NB4 (cell line): ENCODE measurements around the gene ATP10A.

Experiments
- DNase-seq: peaks from one replicate; pipeline ENCODE4 v3.0.0; 2010; ENCODE audit warnings: low read depth
- H3K4me3 ChIP-seq: one replicate; pipeline ENCODE4 v1.5.1; 2011; ENCODE audit warnings: mild to moderate bottlenecking, low read depth, low read length, moderate library complexity
- CTCF ChIP-seq: IDR thresholded peaks from one replicate; pipeline ENCODE4 v1.5.1; 2012; ENCODE audit warnings: low read depth, low read length
- MYC ChIP-seq: IDR thresholded peaks from 2 replicates; pipeline ENCODE4 v1.6.1; 2011; ENCODE audit warnings: low read depth, low read length
- POLR2A ChIP-seq: IDR thresholded peaks from 2 replicates; pipeline ENCODE4 v1.6.1; 2011; ENCODE audit warnings: mild to moderate bottlenecking; ENCODE audit not compliant: insufficient read length; ENCODE audit errors: extremely low read depth
- TF ChIP-seq, protein P1 (sequence below): IDR thresholded peaks from 2 replicates; pipeline ENCODE4 v1.6.1; 2011; ENCODE audit warnings: low read depth, low read length

ATP10A gene

DNA sequence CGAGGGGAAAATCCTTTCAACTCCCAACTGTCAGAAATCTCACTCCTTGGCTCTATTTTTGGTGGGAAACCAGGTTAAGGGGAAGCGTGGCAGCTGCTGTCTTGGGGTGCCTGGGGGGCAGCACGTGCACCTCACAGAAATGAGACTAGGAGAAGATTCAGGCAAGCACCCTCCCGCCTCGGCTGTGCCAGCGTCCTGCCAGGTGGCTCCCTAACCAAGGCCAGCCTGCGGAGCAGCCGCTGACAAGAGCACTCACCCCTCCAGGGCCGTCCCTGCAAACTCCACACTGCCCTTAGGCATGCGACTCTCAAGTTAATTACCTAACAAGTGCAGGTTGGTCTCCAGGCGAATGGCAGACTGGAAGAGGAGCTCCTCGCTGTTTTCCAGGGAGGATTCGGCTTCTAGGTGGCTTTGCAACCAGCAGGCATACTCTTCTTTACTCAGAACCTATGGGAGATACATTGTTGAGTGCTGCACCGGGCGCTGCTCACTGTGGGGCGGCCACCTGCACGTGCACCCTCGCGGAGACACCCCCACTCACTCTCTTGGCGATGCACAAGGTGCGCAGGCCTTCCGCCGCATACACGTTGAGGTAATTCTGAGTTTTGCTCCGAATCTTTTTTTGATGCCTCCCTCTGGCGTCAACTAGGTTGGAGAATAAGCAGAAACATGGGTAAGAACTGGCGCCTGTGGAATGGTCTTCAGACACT lies 155.3 kb downstream of the ATP10A start:
- TF ChIP-seq MYC (no peak), POLR2A (no peak), CTCF (no peak)
- TF ChIP-seq, protein P1, sequence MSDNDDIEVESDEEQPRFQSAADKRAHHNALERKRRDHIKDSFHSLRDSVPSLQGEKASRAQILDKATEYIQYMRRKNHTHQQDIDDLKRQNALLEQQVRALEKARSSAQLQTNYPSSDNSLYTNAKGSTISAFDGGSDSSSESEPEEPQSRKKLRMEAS = no peak
- H3K4me3 ChIP-seq = no peak overlapping the region
- no peak for DNase-seq

DNA sequence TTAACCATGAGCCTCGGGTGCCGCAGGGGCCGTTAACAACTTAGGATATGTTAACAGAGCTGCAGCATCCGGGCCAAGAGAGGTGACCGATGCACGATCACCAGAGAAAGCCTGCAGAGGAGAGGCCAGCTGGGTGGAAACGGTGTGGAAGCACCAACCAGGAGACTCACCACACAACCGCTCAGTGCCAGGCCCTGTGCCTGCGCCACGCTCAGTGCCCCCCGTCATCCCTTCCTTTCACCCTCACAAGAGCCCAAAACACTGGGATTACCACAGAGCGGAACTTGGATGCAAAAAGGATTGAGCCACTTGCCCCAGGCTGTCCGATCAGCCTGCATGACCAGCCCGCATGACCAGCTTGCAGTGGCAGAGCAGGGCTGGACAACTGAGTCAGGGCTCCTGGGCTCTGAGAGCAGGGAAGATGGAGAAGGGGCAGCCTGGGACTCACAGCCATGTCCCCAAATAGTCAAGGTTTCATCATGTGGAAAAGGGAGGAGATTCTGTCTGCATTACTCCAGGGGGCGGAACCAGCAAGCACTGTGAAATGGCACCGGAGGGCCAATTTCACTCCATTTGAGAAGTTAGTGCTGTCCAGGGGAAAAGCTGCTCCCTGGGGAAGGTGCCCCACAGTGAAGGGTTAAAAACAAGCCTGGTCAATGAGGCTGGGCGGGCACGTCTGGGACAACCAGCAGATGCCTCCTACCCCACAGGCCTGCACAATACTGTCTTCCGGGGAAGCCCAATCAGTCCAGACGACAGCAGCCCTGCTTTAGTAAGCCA lies 156.8 kb downstream of the ATP10A start:
- no peak for DNase-seq
- TF ChIP-seq, protein P1 = no peak
- no peak for TF ChIP-seq MYC
- no peak for TF ChIP-seq POLR2A
- no peak for TF ChIP-seq CTCF
- H3K4me3 ChIP-seq = no peak overlapping the region

DNA sequence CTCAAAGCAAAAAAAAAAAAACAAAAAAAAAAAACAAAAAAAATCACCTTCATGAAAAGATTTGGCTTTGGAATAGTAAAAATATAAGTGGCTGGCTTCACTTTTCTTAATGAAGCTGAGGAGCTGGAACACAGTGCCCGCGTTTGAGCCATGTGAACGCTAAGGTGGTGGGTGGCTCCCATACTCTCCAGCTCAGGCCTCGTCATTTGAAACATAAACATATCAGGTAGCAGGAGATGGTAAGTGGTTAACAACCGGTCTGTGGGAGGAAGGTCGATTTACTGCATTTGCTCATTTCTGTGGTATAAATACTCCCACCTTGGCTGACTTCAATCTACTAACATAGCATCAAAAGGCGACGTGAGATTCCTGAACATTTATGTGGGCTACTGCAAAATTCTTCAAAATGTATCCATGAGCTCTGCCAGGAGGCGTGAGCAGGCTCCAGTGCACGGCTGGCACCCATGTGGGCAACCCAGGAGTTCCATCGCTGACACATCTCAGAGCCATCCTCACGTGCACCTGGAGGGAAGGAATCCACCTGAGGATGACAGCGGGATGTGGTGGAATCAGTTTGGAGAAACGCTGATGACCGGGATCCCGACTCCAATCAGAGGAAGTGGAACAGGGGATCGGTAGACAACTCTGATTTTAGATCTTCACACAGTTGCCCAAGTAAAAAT lies 157.6 kb downstream of the ATP10A start:
- TF ChIP-seq MYC = no peak
- TF ChIP-seq, protein P1 = no peak

DNA sequence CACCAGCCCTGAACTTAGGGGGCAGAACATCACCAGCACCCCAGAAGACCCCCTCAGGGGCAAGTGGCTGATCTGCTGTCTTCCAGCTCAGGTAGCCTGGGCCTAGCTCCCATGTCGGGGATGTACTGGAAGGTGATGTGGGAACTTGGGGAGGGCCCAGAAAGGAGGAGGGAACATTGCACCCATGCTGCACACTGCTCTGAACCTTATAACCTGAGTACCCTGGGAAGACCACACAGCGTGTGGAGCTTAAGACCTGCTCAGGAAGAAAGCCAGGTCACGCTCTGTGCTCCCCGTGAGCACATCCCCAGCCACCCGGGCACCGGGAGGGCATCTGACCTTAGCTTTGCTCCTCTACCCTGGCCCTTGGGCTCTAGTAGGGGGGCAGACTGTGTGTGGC lies 159.4 kb downstream of the ATP10A start:
- TF ChIP-seq, protein P1 = no peak
- TF ChIP-seq CTCF = no peak
- TF ChIP-seq MYC = no peak
- TF ChIP-seq POLR2A = no peak
- H3K4me3 ChIP-seq = no peak overlapping the region
- no peak for DNase-seq

More for the DNA sequence above, 157.6 kb downstream of the ATP10A start:
- H3K4me3 ChIP-seq = no peak overlapping the region
- DNase-seq = no peak

DNA sequence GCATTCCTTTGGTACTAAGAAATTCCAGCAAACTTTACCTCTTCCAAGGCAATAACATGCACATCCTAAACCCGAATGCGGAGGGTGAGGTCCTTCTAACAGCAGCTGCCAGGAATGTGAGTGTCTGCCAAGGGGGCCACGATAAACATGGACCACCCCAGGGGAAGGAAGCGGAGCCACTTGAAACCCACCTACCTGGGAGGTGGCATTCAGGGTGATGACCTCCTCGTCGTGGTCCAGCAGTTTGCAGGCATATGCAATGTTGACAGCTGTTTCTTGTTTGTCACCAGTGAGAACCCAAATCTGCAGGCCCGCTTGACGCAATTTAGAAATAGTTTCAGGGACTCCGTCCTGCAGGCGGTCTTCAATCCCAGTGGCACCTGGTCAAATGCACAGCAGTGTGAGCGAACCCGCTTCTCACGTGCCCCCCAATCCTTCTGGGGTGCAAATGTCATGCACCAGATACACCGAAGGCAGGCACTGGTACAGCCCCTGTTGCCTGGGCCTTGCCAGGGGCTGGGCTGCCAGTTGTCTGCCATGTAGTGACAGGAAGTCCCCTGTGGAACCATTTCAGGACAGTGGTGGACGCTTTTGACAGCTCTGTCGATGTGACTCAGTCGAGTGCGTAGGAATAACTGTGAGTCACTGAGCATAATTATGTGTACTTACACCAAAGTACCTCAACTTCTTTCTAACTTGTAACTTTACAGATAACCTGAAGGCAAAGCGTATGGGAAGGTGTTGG lies 161.2 kb downstream of the ATP10A start:
- no peak for TF ChIP-seq CTCF
- no peak for TF ChIP-seq MYC
- TF ChIP-seq, protein P1 = no peak
- TF ChIP-seq POLR2A = no peak
- no peak overlapping the region for H3K4me3 ChIP-seq
- DNase-seq = no peak

- no peak for TF ChIP-seq MYC
- TF ChIP-seq, protein P1 = no peak
- no peak for TF ChIP-seq POLR2A
- TF ChIP-seq CTCF = no peak
- no peak for DNase-seq
- no peak overlapping the region for H3K4me3 ChIP-seq
Observed at GRCh38 chr15:25700916-25701315, 162.2 kb downstream of the ATP10A start.
